ENCODE data around the gene IPCEF1. TPM values are rescaled to one million over a fixed set of nuclear protein-coding genes. Genes with fewer than 3 reads are reported as not detected.

Gene IPCEF1
- polyA plus RNA-seq, 3 donors, result 14.7 to 29.7 (median 16.5) TPM

GRCh38 chr6:154363821-154364220, 7.2 kb upstream of the IPCEF1 start:
- Mint-ChIP-seq H3K4me3 (no peak overlapping the region), H3K9me3 (peaks cover 0 to 3% (median 0%) of the 10 kb centered on the region in 7 donors), H3K27ac (peak overlapping the region in 1 of 7 donors; percentile 57), H3K4me1 (peaks cover 48% of the 10 kb centered on the region), H3K27me3 (ENCODE audit: low read depth in 3 of 3) (peaks cover 0 to 3% (median 0%) of the 10 kb centered on the region in 3 donors), H3K36me3 (no peaks in the 10 kb centered on the region)
- no peak for DNase-seq
- no CpG with 5 or more reads among the region's 4 CpGs for WGBS (ENCODE audit: insufficient coverage)
- peaks cover 30 to 40% of the 10 kb centered on the region in 2 donors for H3K4me1 ChIP-seq (ENCODE audit: control insufficient read depth in 1 of 2, insufficient read depth in 2 of 2, low read length in 2 of 2)
- no peak overlapping the region for H2AFZ ChIP-seq (ENCODE audit: insufficient read depth, low read depth, low read length, poor library complexity, severe bottlenecking)
- H3K4me2 ChIP-seq (replicated peaks; ENCODE audit: extremely low read depth, low read length, poor library complexity, severe bottlenecking), result no peak overlapping the region
- H3K4me3 ChIP-seq (replicated peaks in 1 of 3; ENCODE audit: low read depth in 2 of 3, low read length in 3 of 3), result no peak overlapping the region
- intact Hi-C loops (cut with micrococcal nuclease), result loop anchor here in 1 of 2 donors (5.0 kb wide), 1 partner anchor 222 kb away; no protein-coding TSS in a partner anchor
- no peaks in the 10 kb centered on the region for H3K9me3 ChIP-seq (replicated peaks in 1 of 2; ENCODE audit: control insufficient read depth in 1 of 2, insufficient read depth in 1 of 2, low read length in 2 of 2)
- no peaks in the 10 kb centered on the region for H4K20me1 ChIP-seq (ENCODE audit: insufficient read depth, low read length)
- H3K27ac ChIP-seq (ENCODE audit: low read depth in 1 of 2, low read length in 2 of 2), result no peak overlapping the region
- no peak overlapping the region for H3K9ac ChIP-seq (ENCODE audit: insufficient read depth, low read length, poor library complexity, severe bottlenecking)
- TF ChIP-seq CTCF (IDR thresholded peaks at IDR 0.05), result no peak
- H3K79me2 ChIP-seq (ENCODE audit: insufficient read depth, low read length), result peaks cover 3% of the 10 kb centered on the region
- no peaks in the 10 kb centered on the region for H3K36me3 ChIP-seq (replicated peaks in 1 of 2; ENCODE audit: control insufficient read depth in 1 of 2, insufficient read depth in 2 of 2, low read length in 2 of 2)
- no peaks in the 10 kb centered on the region for H3K27me3 ChIP-seq (ENCODE audit: control insufficient read depth in 2 of 2, insufficient read depth in 2 of 2, low read length in 2 of 2)

GRCh38 chr6:154361476-154361875, 4.9 kb upstream of the IPCEF1 start:
- H3K4me1 Mint-ChIP-seq, result peaks cover 47% of the 10 kb centered on the region
- no peaks in the 10 kb centered on the region for H3K9me3 ChIP-seq (replicated peaks in 1 of 2; ENCODE audit: control insufficient read depth in 1 of 2, insufficient read depth in 1 of 2, low read length in 2 of 2)
- no peaks in the 10 kb centered on the region for H3K27me3 ChIP-seq (ENCODE audit: control insufficient read depth in 2 of 2, insufficient read depth in 2 of 2, low read length in 2 of 2)
- H3K4me3 Mint-ChIP-seq, result no peak overlapping the region
- no peak overlapping the region for H3K4me3 ChIP-seq (replicated peaks in 1 of 3; ENCODE audit: low read depth in 2 of 3, low read length in 3 of 3)
- no peak overlapping the region for H3K4me2 ChIP-seq (replicated peaks; ENCODE audit: extremely low read depth, low read length, poor library complexity, severe bottlenecking)
- H3K36me3 ChIP-seq (replicated peaks in 1 of 2; ENCODE audit: control insufficient read depth in 1 of 2, insufficient read depth in 2 of 2, low read length in 2 of 2), result no peaks in the 10 kb centered on the region
- H3K4me1 ChIP-seq (ENCODE audit: control insufficient read depth in 1 of 2, insufficient read depth in 2 of 2, low read length in 2 of 2), result peaks cover 30 to 38% of the 10 kb centered on the region in 2 donors
- H3K27ac ChIP-seq (ENCODE audit: low read depth in 1 of 2, low read length in 2 of 2), result no peak overlapping the region
- H2AFZ ChIP-seq (ENCODE audit: insufficient read depth, low read depth, low read length, poor library complexity, severe bottlenecking), result no peak overlapping the region
- no peaks in the 10 kb centered on the region for H4K20me1 ChIP-seq (ENCODE audit: insufficient read depth, low read length)
- H3K9me3 Mint-ChIP-seq, result peaks cover 0 to 3% (median 0%) of the 10 kb centered on the region in 7 donors
- H3K79me2 ChIP-seq (ENCODE audit: insufficient read depth, low read length), result peaks cover 4% of the 10 kb centered on the region
- H3K36me3 Mint-ChIP-seq, result no peaks in the 10 kb centered on the region
- H3K27ac Mint-ChIP-seq, result no peak overlapping the region
- no peak overlapping the region for H3K9ac ChIP-seq (ENCODE audit: insufficient read depth, low read length, poor library complexity, severe bottlenecking)
- H3K27me3 Mint-ChIP-seq (ENCODE audit: low read depth in 3 of 3), result peaks cover 0 to 3% (median 0%) of the 10 kb centered on the region in 3 donors
- no peak for DNase-seq
- WGBS (ENCODE audit: insufficient coverage), result no CpG with 5 or more reads among the region's 5 CpGs
- intact Hi-C loops (cut with micrococcal nuclease), result loop anchor here in 1 of 2 donors (5.0 kb wide), 1 partner anchor 219 kb away; no protein-coding TSS in a partner anchor
- no peak for TF ChIP-seq CTCF (IDR thresholded peaks at IDR 0.05)

Measured in CD14-positive monocyte (primary cell).